A549 (cell line): ENCODE data around the gene IFNLR1. TPM values are rescaled to one million over a fixed set of nuclear protein-coding genes. Genes with fewer than 3 reads are reported as not detected.

ENCODE experiments used
- ATAC-seq, 2 experiments: fragments of 200-7000 bp in 1 of 2; fragments of >200 bp in 1 of 2; cut with Nextera tagmentation in 1 of 2; cut with Tn5 transposase in 1 of 2; 3 replicates each; pipeline versions ENCODE4 v1.8.0 to v1.9.1; 2018 to 2020; ENCODE audit warnings: mild to moderate bottlenecking in 1 of 2, moderate library complexity in 1 of 2
- CTCF ChIA-PET: fragments of 300-600 bp; sonication (Branson Sonifier 250); formaldehyde crosslinking; extraction: SDS; loops from one replicate; lab custom pipeline; 2021; ENCODE audit warnings: antibody characterized with exemption, inconsistent platforms; lab: Yijun Ruan, JAX
- POLR2A ChIA-PET: fragments of 350-600 bp; formaldehyde crosslinking; extraction: SDS; loops from one replicate; lab custom pipeline; 2021; ENCODE audit warnings: antibody characterized with exemption, inconsistent platforms; lab: Yijun Ruan, JAX
- DNase-seq, 2 experiments: peaks; one replicate each; pipeline versions ENCODE4 v3.0.0 to v3.0.0-alpha.2; 2011 to 2016; ENCODE audit warnings: low read depth in 1 of 2, low spot score in 1 of 2
- FAIRE-seq: peaks from 2 replicates; lab custom pipeline; 2011; peaks lifted over from hg19 to GRCh38; lab: Jason Lieb, UNC
- H3K27ac ChIP-seq, 2 experiments: fragments of >200 bp; sonication (Bioruptor Twin); formaldehyde crosslinking; 3 replicates each; pipeline ENCODE4 v1.5.1; 2016 to 2017
- H3K4me1 ChIP-seq: fragments of >200 bp; sonication (Bioruptor Twin); formaldehyde crosslinking; 3 replicates; pipeline ENCODE4 v1.6.1; 2016
- H3K4me2 ChIP-seq: fragments of >200 bp; sonication (Bioruptor Twin); formaldehyde crosslinking; 3 replicates; pipeline ENCODE4 v1.6.1; 2016
- H3K4me3 ChIP-seq: fragments of >200 bp; sonication (Bioruptor Twin); formaldehyde crosslinking; 3 replicates; pipeline ENCODE4 v1.5.1; 2016
- H3K9me3 ChIP-seq: fragments of >200 bp; sonication (Bioruptor Twin); formaldehyde crosslinking; 3 replicates; pipeline ENCODE4 v1.6.1; 2016
- ATOH8 ChIP-seq: fragments of 250-450 bp; sonication (Bioruptor Pico); IDR thresholded peaks from 2 replicates; pipeline ENCODE4 v1.5.0; 2020; ENCODE audit warnings: low read depth, mild to moderate bottlenecking, moderate library complexity
- BHLHE40 ChIP-seq: IDR thresholded peaks from 2 replicates; pipeline ENCODE4 v1.6.1; 2012; ENCODE audit warnings: low read depth, low read length, inconsistent platforms
- CBX8 ChIP-seq: fragments of 200-600 bp; sonication (generic); IDR thresholded peaks from 2 replicates; pipeline ENCODE4 v1.6.1; 2016
- CEBPB ChIP-seq, 2 experiments: fragments of >200 bp in 1 of 2; sonication (Bioruptor Twin) in 1 of 2; formaldehyde crosslinking in 1 of 2; IDR thresholded peaks; 2 replicates each; pipeline ENCODE4 v1.6.1; 2012 to 2016
- CHD2 ChIP-seq: fragments of 150-350 bp; IDR thresholded peaks from 2 replicates; pipeline ENCODE4 v1.6.1; 2014; ENCODE audit warnings: low read length; ENCODE audit not compliant: partially characterized antibody
- CTCF ChIP-seq: fragments of >200 bp; sonication (Bioruptor Twin); formaldehyde crosslinking; IDR thresholded peaks from 3 replicates; pipeline ENCODE4 v1.5.1; 2016
- E2F6 ChIP-seq: IDR thresholded peaks from 2 replicates; pipeline ENCODE4 v1.6.1; 2012; ENCODE audit warnings: low read depth, borderline replicate concordance
- EP300 ChIP-seq, 2 experiments: fragments of >200 bp; sonication (Bioruptor Twin); formaldehyde crosslinking; IDR thresholded peaks; 2 replicates in 1 of 2; 3 replicates in 1 of 2; pipeline ENCODE4 v1.6.1; 2016 to 2017
- FOSL2 ChIP-seq, 2 experiments: fragments of 450-650 bp in 1 of 2; fragments of >200 bp in 1 of 2; sonication (Bioruptor Twin) in 1 of 2; formaldehyde crosslinking; IDR thresholded peaks; 2 replicates each; pipeline versions ENCODE4 v1.5.0 to v1.6.1; 2016 to 2020; ENCODE audit warnings: mild to moderate bottlenecking in 1 of 2, moderate library complexity in 1 of 2
- HES2 ChIP-seq: fragments of >200 bp; sonication (Bioruptor Twin); formaldehyde crosslinking; IDR thresholded peaks from 2 replicates; pipeline ENCODE4 v1.6.1; 2016
- HOXA7 ChIP-seq: fragments of 250-450 bp; sonication (Bioruptor Pico); IDR thresholded peaks from 2 replicates; pipeline ENCODE4 v1.5.0; 2020; ENCODE audit warnings: mild to moderate bottlenecking, moderate library complexity
- HOXB5 ChIP-seq: fragments of 250-450 bp; sonication (Bioruptor Pico); IDR thresholded peaks from 2 replicates; pipeline ENCODE4 v1.5.0; 2020; ENCODE audit warnings: mild to moderate bottlenecking, moderate library complexity
- MAZ ChIP-seq: fragments of 150-350 bp; IDR thresholded peaks from 2 replicates; pipeline ENCODE4 v1.6.1; 2014; ENCODE audit warnings: antibody characterized with exemption, low read depth, low read length, borderline replicate concordance
- NR3C1 ChIP-seq: fragments of >200 bp; sonication (Bioruptor Twin); formaldehyde crosslinking; IDR thresholded peaks from 3 replicates; pipeline ENCODE4 v1.6.1; 2017
- POLR2A ChIP-seq: IDR thresholded peaks from 2 replicates; pipeline ENCODE4 v1.6.1; 2012; ENCODE audit warnings: mild to moderate bottlenecking, low read length
- REST ChIP-seq: fragments of 200-600 bp; sonication (generic); IDR thresholded peaks from 2 replicates; pipeline ENCODE4 v1.6.1; 2016; ENCODE audit warnings: antibody characterized with exemption, mild to moderate bottlenecking, moderate library complexity
- SMC3 ChIP-seq: fragments of >200 bp; sonication (Bioruptor Twin); formaldehyde crosslinking; IDR thresholded peaks from 3 replicates; pipeline ENCODE4 v1.6.1; 2018; ENCODE audit warnings: inconsistent platforms
- ZNF302 ChIP-seq: fragments of 250-450 bp; sonication (Bioruptor Pico); IDR thresholded peaks from 2 replicates; pipeline ENCODE4 v1.9.0; 2021; ENCODE audit warnings: inconsistent platforms, mild to moderate bottlenecking, moderate library complexity
- WGBS: methylation state at CpG from one replicate; pipeline ENCODE4 v1.1.6; 2017; ENCODE audit errors: missing lambda C conversion rate; 5-methylcytosine and 5-hydroxymethylcytosine counted together
- polyA plus RNA-seq, 4 experiments: library from polyadenylated mRNA; depleted of rRNA in 3 of 4; stranded (reverse); fragments of >200 nt; fragmentation: RNase III in 1 of 4; extraction: RNeasy Plus Mini Kit Qiagen cat#74134 plus additional on column Dnase treatment in 1 of 4; gene quantifications; 2 replicates in 3 of 4; 3 replicates in 1 of 4; pipeline ENCODE4 v1.2.3, GENCODE V29; 2011 to 2017

The IFNLR1 gene
- polyA plus RNA-seq, 2 of the 4 experiments (the other 2 are of a cell fraction): 0.84 to 1.3 TPM

DNA sequence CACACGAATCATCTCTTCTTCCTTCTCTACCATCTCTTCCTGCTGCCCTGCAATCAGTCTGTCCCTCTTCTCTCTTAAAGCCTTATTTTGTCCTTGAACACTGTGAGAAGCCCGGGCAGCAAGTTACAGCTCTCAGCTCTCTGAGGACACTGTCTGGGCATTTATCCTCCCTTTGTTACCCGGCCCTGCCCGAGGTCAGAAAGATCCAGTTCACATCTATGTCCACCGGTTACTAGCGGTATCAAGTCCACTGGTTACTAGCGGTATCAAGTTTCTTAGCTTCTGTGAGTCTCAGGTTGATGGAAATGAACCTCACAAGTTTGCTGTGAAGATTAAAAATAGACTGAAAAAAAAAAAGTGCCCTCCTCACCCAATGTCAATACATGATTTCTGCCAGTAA lies 18.8 kb downstream of the IFNLR1 start:
- no peak for DNase-seq
- CTCF ChIA-PET: interaction anchor here (0.9 to 1.9 kb wide), 6 partner anchors 10 to 225 kb away, joined by 3 to 7 read pairs (median 3); no protein-coding TSS in a partner anchor

DNA sequence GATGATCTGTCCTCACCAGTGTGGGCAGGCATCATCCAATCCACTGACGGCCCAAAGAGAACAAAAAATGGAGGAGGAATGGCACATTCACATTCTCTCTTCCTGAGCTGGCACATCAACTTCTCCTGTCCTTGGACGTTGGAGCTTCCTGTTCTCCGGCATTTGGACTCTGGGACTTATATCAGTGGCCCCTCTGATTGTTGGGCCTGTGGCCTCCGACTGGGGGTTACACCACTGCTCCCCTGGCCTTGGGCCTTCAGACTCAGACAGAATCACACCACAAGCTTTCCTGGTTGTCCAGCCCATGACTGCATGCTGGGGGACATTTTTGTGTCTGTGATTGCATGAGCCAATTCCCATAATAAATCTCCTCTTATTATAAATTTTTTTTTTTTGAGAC lies 20.1 kb downstream of the IFNLR1 start:
- no peak overlapping the region for H3K4me3 ChIP-seq
- H3K4me2 ChIP-seq: no peak overlapping the region
- no peak for ATAC-seq
- 59% methylated on average over 4 of the region's 4 CpGs for WGBS
- H3K9me3 ChIP-seq: no peaks in the 10 kb centered on the region
- ChIA-PET CTCF (interaction anchor here (0.9 to 1.9 kb wide), 3 partner anchors 17 to 224 kb away, joined by 3 to 7 read pairs (median 4); no protein-coding TSS in a partner anchor), POLR2A (interaction anchor here (0.6 kb wide), 1 partner anchor 341 kb away, joined by 4 read pairs; the partner anchor contains the start of gene HMGCL)
- FAIRE-seq: no peak
- no peak overlapping the region for H3K27ac ChIP-seq
- H3K4me1 ChIP-seq: no peaks in the 10 kb centered on the region
- no peak for TF ChIP-seq ATOH8 (CRISPR knock-in tag)
- TF ChIP-seq EP300 (IDR thresholded peaks at IDR 0.05): no peak
- no peak for TF ChIP-seq CEBPB (IDR thresholded peaks at IDR 0.05)
- no peak for TF ChIP-seq MAZ
- TF ChIP-seq HOXA7 (CRISPR knock-in tag): no peak
- no peak for DNase-seq

More for the DNA sequence above, 18.8 kb downstream of the IFNLR1 start:
- FAIRE-seq (no peak), ATAC-seq (no peak)
- no peaks in the 10 kb centered on the region for H3K9me3 ChIP-seq
- no peaks in the 10 kb centered on the region for H3K4me1 ChIP-seq
- POLR2A ChIA-PET: no interaction called here
- H3K4me2 ChIP-seq: no peak overlapping the region
- H3K27ac ChIP-seq: no peak overlapping the region
- 88% methylated on average over 7 of the region's 7 CpGs for WGBS
- no peak overlapping the region for H3K4me3 ChIP-seq
- no peak for TF ChIP-seq CHD2
- TF ChIP-seq CBX8: no peak
- no peak for TF ChIP-seq HES2
- TF ChIP-seq ZNF302 (CRISPR knock-in tag): no peak
- no peak for TF ChIP-seq HOXA7 (CRISPR knock-in tag)
- no peak for TF ChIP-seq REST
- no peak for TF ChIP-seq FOSL2 (IDR thresholded peaks at IDR 0.05)
- TF ChIP-seq FOSL2 (CRISPR knock-in tag; IDR thresholded peaks at IDR 0.05): no peak
- no peak for TF ChIP-seq CEBPB (IDR thresholded peaks at IDR 0.05)
- TF ChIP-seq CTCF: no peak
- TF ChIP-seq HOXB5 (CRISPR knock-in tag): no peak
- TF ChIP-seq NR3C1: no peak
- TF ChIP-seq BHLHE40: no peak
- no peak for TF ChIP-seq E2F6
- TF ChIP-seq SMC3: no peak
- no peak for TF ChIP-seq POLR2A
- TF ChIP-seq, all 56 proteins: peak for 0
